Mononuclear cell (primary cell): ENCODE data around the gene TAS2R19. TPM values are rescaled to one million over a fixed set of nuclear protein-coding genes. Genes with fewer than 3 reads are reported as not detected.
"Not testable (repeated sequence)": the region's sequence is repeated elsewhere in the genome, so short reads cannot be mapped to it uniquely, and the experiment has no call there.

Source experiments
- H3K27me3 ChIP-seq: 2 replicates; pipeline ENCODE4 v1.6.0; 2011; ENCODE audit warnings: low read length, control low read depth; ENCODE audit not compliant: insufficient read depth
- H3K4me1 ChIP-seq: 2 replicates; pipeline ENCODE4 v1.5.1; 2011; ENCODE audit warnings: mild to moderate bottlenecking, low read length, control low read depth; ENCODE audit not compliant: insufficient read depth
- H3K4me3 ChIP-seq: 2 replicates; pipeline ENCODE4 v1.5.1; 2011; ENCODE audit warnings: mild to moderate bottlenecking, low read length, moderate library complexity
- H3K9me3 ChIP-seq: 2 replicates; pipeline ENCODE4 v1.5.1; 2011; ENCODE audit warnings: low read depth, mild to moderate bottlenecking, control low read depth, low read length
- total RNA-seq: library from RNA; depleted of rRNA; stranded (reverse); fragments of >200 nt; gene quantifications from one replicate; pipeline ENCODE4 v1.2.3, GENCODE V29; 2012

Gene TAS2R19
- 1.8 TPM for total RNA-seq

- H3K9me3 ChIP-seq: no peaks in the 10 kb centered on the region
- H3K27me3 ChIP-seq: no peaks in the 10 kb centered on the region
- no peak within 1 kb of the TSS for H3K4me3 ChIP-seq
- no peaks in the 10 kb centered on the region for H3K4me1 ChIP-seq
Observed at GRCh38 chr12:11022520-11022919, at the start of gene TAS2R19. Gene TAS2R19 (minus strand): TSS chr12:11022620. CDS start chr12:11022571, 49 bp downstream.

GRCh38 chr12:11071414-11071813, 49.0 kb upstream of the TAS2R19 start:
- no peaks in the 10 kb centered on the region for H3K4me1 ChIP-seq
- H3K27me3 ChIP-seq: no peaks in the 10 kb centered on the region
- H3K4me3 ChIP-seq: no peak overlapping the region
- H3K9me3 ChIP-seq: no peaks in the 10 kb centered on the region

- Histone ChIP-seq H3K9me3 (no peaks in the 10 kb centered on the region), H3K4me1 (no peaks in the 10 kb centered on the region), H3K27me3 (no peaks in the 10 kb centered on the region), H3K4me3 (no peak overlapping the region)
Observed at GRCh38 chr12:11070999-11071398, 48.6 kb upstream of the TAS2R19 start.

- no peak overlapping the region for H3K4me3 ChIP-seq
- no peaks in the 10 kb centered on the region for H3K27me3 ChIP-seq
- H3K4me1 ChIP-seq: no peaks in the 10 kb centered on the region
- H3K9me3 ChIP-seq: no peaks in the 10 kb centered on the region
Observed at GRCh38 chr12:11069854-11070365, 47.5 kb upstream of the TAS2R19 start.

GRCh38 chr12:11067514-11067913, 45.1 kb upstream of the TAS2R19 start:
- no peaks in the 10 kb centered on the region for H3K9me3 ChIP-seq
- no peaks in the 10 kb centered on the region for H3K4me1 ChIP-seq
- H3K27me3 ChIP-seq: no peaks in the 10 kb centered on the region
- H3K4me3 ChIP-seq: no peak overlapping the region

GRCh38 chr12:11062194-11062593, 39.8 kb upstream of the TAS2R19 start, which contains the start of gene TAS2R46:
Gene TAS2R46 (minus strand): TSS chr12:11062294. CDS start chr12:11062294, 0 bp downstream.
- H3K27me3 ChIP-seq, H3K4me1 ChIP-seq, H3K4me3 ChIP-seq, H3K9me3 ChIP-seq: not testable (repeated sequence)

GRCh38 chr12:11059784-11060183, 37.4 kb upstream of the TAS2R19 start:
- Histone ChIP-seq H3K27me3 (no peaks in the 10 kb centered on the region), H3K4me1 (no peaks in the 10 kb centered on the region), H3K9me3 (no peaks in the 10 kb centered on the region), H3K4me3 (no peak overlapping the region)

- H3K4me3 ChIP-seq: no peak overlapping the region
- H3K9me3 ChIP-seq: no peaks in the 10 kb centered on the region
- H3K27me3 ChIP-seq: no peaks in the 10 kb centered on the region
- H3K4me1 ChIP-seq: no peaks in the 10 kb centered on the region
Observed at GRCh38 chr12:11059041-11059440, 36.6 kb upstream of the TAS2R19 start.

- peaks cover 7% of the 10 kb centered on the region for H3K9me3 ChIP-seq
- no peaks in the 10 kb centered on the region for H3K4me1 ChIP-seq
- H3K27me3 ChIP-seq: no peaks in the 10 kb centered on the region
- no peak overlapping the region for H3K4me3 ChIP-seq
Observed at GRCh38 chr12:11055306-11055705, 32.9 kb upstream of the TAS2R19 start.

- not testable (repeated sequence) for H3K9me3 ChIP-seq
Observed at GRCh38 chr12:11049806-11050531, 27.5 kb upstream of the TAS2R19 start.

GRCh38 chr12:11041366-11041765, 18.9 kb upstream of the TAS2R19 start:
- H3K4me1 ChIP-seq, H3K27me3 ChIP-seq, H3K4me3 ChIP-seq, H3K9me3 ChIP-seq: not testable (repeated sequence)

More at GRCh38 chr12:11049806-11050531, 27.5 kb upstream of the TAS2R19 start:
- not testable (repeated sequence) for H3K4me1 ChIP-seq, H3K27me3 ChIP-seq, H3K4me3 ChIP-seq

- Histone ChIP-seq H3K27me3 (no peaks in the 10 kb centered on the region), H3K9me3 (no peaks in the 10 kb centered on the region), H3K4me1 (no peaks in the 10 kb centered on the region), H3K4me3 (no peak overlapping the region)
Observed at GRCh38 chr12:11040162-11040561, 17.7 kb upstream of the TAS2R19 start.

GRCh38 chr12:11039171-11039570, 16.8 kb upstream of the TAS2R19 start:
- no peak overlapping the region for H3K4me3 ChIP-seq
- H3K9me3 ChIP-seq: no peaks in the 10 kb centered on the region
- no peaks in the 10 kb centered on the region for H3K27me3 ChIP-seq
- H3K4me1 ChIP-seq: no peaks in the 10 kb centered on the region

GRCh38 chr12:11033959-11034358, 11.5 kb upstream of the TAS2R19 start:
- not testable (repeated sequence) for H3K27me3 ChIP-seq, H3K4me3 ChIP-seq, H3K9me3 ChIP-seq, H3K4me1 ChIP-seq

GRCh38 chr12:11031307-11031706, 8.9 kb upstream of the TAS2R19 start, which contains the start of gene TAS2R31:
Gene TAS2R31 (minus strand): TSS chr12:11031407. CDS start chr12:11031335, 72 bp downstream.
- no peak within 1 kb of the TSS for H3K4me3 ChIP-seq
- no peaks in the 10 kb centered on the region for H3K27me3 ChIP-seq
- H3K4me1 ChIP-seq: no peaks in the 10 kb centered on the region
- no peaks in the 10 kb centered on the region for H3K9me3 ChIP-seq

- H3K4me1 ChIP-seq: no peaks in the 10 kb centered on the region
- H3K4me3 ChIP-seq: no peak overlapping the region
- no peaks in the 10 kb centered on the region for H3K27me3 ChIP-seq
- H3K9me3 ChIP-seq: no peaks in the 10 kb centered on the region
Observed at GRCh38 chr12:11026118-11026517, 3.7 kb upstream of the TAS2R19 start.
